ENCODE results near the gene VAX1.

DNA sequence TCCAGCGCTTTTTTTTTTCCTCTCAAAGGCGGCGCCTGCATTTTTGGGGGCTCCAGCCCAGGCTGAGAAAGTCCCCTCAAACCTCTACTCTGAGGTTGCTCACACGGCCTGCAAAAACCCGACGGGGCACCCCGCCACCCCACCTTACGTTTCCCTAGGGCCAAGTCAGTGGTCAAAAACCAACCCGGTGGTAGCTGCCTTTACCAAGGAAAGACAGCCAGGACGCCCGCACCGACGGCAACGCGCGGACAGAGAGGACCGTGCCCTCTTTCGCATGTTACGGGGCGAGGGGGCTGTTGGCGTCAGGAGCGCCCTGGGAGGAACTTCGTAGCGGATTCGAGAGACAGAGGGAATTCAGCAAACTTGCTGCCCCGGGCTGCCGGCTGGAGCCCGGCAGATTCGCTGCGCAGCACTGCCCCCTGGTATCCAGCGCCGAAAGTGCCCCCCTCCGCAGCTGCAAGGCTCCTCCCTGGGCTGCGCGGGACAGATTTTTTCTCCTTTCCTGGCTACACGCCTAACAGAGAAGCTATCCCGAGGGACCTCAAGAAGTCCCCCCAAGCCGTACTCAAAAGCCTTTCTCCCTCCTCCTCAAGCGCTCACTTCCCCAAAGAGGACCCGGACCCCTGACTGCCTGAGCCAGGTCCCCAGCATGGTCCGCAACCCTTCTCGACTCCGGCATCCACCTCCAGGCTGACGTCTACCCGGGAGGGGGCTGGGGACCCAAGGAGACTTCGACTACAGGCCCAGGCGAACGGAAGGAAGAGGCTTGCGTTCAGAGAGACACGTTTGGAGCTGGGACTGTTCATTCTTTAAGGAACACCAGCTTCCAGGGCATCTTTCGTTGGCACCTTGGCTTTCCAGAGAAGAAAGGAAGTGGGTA lies 27.7 kb upstream of the VAX1 start:
- TF ChIP-seq POLR2AphosphoS5 (IDR thresholded peaks at IDR 0.05; ENCODE audit: borderline replicate concordance, low read depth, low read length) (no peak), EZH2 (IDR thresholded peaks at IDR 0.05) (no peak)
